ENCODE results near the gene SNCG.
"Not testable (repeated sequence)": the region's sequence is repeated elsewhere in the genome, so short reads cannot be mapped to it uniquely, and the experiment has no call there.

The SNCG gene

DNA sequence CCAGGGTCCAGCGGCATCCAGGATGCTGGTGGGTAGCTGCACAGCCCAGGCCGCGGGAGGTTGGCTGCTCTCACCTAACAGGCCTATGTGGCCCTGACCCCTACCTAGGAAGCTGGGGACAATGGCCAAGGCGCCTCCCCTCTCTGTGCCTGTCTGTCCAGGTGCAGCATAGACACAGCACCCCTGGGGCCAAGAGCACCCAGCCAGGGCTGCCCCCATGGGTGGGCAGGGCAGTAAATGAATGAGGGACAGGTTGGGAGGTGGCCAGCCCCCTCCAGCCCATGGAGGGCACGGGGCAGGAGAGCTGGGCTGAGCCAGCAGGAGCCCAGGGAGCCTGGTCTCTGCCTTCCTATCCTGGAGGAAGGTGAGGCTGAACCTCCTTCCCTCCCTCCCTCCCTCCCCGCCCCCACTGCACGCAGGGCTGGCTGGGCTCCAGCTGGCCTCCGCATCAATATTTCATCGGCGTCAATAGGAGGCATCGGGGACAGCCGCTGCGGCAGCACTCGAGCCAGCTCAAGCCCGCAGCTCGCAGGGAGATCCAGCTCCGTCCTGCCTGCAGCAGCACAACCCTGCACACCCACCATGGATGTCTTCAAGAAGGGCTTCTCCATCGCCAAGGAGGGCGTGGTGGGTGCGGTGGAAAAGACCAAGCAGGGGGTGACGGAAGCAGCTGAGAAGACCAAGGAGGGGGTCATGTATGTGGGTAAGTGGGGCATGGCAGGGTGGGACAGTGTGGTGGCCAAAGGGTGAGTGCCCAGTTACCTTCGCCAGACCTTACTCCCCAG, at the start of gene SNCG:
TSS of gene SNCG (plus strand) at position 484 of the 785 bp plus-strand sequence. CDS start at position 583, 99 bp downstream.
- no peak for DNase-seq (ENCODE audit: low read depth)

DNA sequence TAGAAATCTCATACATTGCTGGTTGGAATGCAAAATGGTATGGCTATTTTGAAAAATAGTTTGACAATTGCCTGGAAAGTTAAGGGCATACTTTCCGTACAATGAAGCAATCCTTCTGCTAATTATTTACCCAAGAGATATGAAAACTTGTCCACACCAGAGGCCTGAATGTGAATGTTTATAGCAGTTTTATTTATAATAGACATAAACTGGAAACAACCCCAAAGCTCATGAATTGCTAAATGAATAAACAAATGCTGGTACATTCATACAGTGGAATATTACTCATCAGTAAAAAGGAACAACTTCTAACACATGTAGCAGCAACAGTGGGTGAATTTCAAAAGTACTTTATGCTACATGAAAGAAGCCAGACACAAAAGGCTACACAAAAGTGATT, 43.7 kb upstream of the SNCG start:
- no peak for DNase-seq (ENCODE audit: low read depth)

DNA sequence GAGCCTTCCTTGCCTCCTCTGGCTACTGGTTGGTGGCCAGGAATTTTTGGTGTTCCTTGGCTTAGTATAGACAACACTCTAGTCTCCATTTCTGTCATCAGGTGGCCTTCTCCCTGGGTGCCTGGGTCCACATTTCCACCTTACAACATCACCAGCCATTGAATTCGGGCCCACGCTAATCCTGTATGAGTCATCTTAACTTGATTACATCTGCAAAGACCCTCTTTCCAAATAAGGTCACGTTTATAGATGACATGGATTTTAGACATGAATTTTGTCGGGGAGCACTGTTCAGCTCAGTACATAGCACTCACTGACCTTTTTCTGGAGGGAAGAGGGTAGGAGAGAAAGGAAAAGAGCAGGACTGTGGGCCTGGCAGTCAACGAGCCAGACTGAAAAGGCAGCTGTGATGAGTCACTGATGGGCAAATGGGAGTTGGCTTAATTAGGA, 40.4 kb upstream of the SNCG start:
- no peak for DNase-seq (ENCODE audit: low read depth)

DNA sequence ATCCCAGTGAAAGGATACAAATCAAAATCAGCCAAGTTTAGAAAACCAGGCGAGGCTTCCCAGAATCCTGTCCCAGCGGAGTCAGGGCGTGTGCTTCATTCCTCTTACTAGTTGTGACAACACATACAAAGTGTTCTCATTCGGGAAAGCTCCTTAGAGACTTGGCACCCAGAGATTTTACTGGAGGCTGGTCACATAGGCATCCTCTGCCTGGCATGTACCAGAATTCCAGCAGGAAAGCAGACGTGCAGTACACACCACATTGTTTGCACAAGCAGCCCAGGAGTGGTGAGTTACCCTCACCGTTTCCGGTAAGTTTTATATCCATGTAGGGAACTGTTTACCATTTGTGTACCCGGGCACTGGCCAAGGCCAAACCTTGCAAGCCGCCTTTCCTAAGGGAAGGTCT, 35.8 kb upstream of the SNCG start:
- DNase-seq (ENCODE audit: low read depth), result no peak

DNA sequence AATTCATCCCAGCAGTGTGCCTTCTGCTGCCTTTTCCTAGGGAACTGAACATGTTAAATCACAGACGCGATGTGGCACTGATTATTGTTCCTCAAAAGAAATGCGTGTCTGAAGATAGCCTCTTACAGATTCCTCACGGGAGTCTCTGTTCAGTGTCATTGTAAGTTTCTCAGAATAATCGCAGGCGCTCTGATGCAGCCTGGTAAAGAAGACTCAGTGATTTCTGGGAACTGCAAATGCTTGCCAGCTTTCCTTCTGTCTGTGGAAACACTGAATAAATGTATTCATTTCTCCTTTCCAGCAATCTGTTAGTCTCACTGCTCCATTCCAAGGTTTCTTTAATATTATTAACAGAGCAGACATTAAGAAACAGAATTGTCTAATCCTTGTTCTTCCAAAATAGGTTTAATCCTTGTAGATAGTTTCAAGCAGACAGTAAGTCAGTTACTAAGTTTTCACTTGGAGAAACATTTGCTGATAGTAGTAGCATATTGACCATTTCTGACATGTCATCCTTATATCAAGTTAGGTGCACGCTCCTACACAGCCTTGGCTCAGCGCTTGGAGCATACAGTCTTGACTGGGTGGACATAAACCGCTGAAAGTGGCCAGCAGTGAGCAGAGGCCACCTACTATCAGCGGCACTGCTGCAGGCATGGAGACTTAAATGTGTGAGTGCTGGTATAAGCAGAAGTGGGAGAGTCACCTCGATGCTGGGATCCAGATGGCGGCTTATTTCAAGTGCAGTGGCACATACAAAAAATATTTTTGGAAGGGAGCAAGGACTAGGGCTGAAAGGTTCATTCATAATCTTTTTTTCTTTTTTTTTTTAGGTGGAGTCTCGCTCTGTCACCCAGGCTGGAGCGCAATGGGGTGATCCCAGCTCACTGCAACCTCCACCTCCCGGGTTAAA, 28.7 kb upstream of the SNCG start:
- DNase-seq (ENCODE audit: low read depth), result no peak

DNA sequence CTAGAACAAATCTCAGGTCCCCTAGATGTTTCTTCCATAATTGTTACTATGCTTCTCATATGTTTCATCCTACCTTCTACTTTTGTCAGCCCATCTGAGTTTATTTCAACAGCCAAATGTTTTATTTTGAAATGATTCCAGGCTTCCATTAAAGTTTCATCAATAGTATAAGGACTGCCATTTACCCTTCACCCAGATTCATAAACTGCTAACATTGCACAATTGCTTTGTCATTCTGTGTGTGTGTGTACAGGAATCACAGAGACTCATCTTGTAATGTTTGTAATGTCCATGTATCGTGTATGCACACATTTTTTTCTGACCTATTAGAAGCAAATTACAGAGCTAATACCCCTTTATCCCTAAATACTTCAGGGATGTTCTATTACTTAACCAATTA, 26.5 kb upstream of the SNCG start:
- no peak for DNase-seq (ENCODE audit: low read depth)

DNA sequence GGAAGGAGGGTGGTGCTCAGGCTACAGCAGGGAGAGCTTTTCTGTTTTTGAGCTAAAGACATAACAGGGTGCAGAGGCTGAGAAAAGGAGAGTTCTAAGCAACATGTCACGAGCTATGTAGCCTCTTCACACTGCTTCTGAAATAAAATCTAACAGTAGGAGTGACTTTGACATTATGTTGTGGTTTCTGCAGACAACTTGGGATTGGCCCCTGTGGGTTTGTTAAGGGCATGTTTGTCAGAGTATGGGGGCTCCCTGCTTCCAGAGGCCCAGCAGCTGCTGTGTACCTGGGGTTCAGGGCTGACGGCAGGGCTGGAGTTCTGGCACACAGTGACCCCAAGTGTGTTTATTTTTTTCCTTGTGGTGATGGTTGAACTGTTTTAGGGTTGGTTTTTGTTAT, 25.7 kb upstream of the SNCG start:
- DNase-seq (ENCODE audit: low read depth), result no peak

DNA sequence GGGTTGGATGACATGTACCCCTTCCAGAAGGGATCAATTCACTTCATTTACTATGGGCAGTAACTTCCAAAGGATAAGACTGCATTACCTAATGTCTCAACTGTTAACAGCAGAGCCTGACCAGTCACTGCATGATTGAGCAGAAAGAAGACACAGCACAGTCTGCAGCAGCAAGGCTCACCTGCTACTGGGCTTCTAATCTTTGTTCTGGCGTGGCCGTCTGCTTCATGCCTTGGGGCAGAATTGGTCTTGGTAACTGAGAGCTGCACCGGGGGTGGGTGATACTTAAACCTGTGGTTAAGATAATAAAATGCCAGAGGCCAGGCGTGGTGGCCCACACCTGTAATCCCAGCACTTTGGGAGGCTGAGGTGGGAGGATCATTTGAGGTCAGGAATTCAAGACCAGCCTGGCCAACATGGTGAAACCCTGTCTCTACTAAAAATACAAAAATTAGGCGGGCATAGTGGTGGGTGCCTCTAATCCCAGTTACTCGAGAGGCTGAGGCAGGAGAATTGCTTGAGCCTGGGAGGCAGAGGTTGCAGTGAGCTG, 24.2 kb upstream of the SNCG start:
- DNase-seq (ENCODE audit: low read depth), result not testable (repeated sequence)

DNA sequence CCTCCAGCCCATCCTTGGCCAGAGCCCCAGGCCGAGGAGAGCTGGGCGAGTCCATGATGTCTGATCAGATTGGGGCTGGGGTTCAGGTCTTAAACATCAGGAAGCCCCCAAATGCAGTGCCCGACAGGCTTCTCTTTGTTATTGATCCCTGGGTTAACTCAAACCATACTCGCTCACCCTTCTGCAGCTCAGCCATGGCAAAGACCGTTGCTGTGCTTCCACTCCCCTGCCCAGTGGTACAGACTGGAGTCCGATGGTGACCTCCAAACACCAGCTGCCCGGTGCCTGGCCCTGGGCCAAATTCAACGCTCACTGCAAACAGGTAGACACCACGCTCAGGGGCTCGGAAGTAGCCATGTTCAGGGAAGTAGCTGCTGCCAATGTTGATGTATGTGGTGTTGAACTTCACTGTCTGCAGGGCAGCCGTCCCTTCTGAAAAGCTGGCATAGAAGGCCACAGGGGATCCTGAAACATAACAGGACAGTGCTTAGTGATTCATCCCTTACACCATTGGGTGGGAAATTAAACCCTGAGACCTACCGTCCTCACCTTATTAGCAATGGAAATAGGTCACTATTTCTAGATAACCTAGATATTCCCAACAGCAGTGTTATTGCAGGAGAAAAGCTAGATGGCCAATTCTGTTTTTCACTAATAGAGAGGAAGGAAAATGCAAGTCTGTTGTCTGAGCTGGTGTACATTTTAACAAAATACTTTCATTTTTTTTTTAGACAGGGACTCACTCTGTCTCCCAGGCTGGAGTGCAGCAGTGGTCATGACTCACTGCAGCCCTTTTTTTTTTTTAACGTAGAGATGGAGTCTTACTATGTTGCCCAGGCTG, 21.5 kb upstream of the SNCG start:
- no peak for DNase-seq (ENCODE audit: low read depth)

DNA sequence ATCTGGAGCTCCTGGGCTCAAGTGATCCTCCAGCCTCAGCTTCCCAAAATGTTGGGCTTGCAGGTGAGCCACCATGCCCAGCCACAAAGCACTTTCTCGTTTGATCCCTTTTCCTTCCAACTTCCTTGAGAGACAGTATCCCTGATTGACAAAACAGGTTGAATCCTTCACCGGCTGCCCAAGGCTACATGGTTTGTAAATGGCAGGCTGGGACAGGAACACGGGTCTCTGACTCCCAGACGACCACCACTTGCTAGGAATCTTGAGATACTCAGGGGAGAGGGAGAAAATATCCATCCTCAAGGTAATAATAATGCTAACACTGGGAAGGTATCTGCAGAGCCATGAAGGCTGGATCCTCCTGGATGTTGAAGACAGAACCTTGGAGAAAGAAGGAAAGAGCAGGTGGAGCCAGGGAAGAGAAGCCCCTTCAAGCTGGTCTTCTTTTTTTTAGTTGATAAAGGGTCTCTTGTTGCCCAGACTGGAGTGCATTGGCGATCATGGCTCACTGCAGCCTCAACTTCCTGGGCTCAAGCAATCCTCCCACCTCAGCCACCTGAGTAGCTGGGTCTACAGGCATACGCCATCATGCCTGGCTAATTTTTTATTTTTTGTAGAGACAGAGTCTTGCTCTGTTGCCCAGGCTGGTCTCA, 20.8 kb upstream of the SNCG start:
- DNase-seq (ENCODE audit: low read depth), result no peak

DNA sequence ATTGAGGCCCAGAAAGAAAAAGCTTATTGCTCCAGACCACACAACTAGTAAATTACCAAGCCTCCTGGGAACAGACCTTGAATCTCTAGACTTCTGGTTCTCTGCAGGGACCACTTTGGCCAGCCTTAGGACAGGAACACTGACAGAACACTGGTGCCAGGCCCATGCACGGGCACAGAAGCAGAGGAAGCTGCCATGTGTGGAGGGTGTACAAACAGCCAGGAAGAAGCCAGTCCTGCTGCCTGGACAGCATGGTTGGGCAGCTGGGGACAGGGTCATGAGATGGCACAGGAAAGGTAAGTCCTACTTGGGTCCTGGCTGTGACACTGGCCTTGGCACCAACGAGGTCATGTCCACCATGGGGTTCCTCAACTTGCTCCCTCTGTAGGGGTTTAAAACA, 20.1 kb upstream of the SNCG start:
- DNase-seq (ENCODE audit: low read depth), result no peak

DNA sequence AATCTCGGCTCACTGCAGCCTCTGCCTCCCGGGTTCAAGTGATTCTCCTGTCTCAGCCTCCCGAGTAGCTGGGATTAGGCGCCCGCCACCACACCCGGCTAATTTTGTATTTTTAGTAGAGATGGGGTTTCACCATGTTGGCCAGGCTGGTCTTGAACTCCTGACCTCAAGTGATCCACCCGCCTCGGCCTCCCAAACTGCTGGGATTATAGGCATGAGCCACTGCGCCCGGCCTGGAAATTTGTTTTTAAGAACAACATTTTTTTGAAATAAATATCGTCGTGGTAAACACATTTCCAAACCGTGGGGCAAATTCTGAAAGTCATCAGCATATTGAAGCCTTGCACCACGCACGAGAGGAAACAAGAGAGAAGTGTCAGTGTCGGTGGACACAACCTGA, 18.3 kb upstream of the SNCG start:
- DNase-seq (ENCODE audit: low read depth), result not testable (repeated sequence)

DNA sequence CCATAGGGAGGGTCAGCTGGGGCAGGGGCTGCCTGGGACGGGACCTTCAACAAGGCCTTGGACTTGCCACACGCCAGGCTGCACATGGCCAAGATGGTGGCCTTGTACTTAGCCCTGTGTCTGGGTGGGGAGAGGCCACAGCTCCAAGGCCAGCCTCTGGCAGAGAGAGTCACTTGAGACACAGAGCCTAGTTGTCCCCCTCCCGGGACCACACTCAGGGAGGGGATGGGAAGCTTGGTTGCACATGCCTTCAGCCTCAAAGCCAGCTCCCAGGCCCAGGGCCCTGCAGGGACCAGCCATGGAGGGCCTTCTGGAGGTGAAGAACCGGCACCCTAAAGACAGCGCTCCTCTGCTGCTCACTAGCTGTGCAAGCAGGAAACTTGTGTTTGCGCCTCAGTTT, 17.7 kb upstream of the SNCG start:
- DNase-seq (ENCODE audit: low read depth), result no peak

DNA sequence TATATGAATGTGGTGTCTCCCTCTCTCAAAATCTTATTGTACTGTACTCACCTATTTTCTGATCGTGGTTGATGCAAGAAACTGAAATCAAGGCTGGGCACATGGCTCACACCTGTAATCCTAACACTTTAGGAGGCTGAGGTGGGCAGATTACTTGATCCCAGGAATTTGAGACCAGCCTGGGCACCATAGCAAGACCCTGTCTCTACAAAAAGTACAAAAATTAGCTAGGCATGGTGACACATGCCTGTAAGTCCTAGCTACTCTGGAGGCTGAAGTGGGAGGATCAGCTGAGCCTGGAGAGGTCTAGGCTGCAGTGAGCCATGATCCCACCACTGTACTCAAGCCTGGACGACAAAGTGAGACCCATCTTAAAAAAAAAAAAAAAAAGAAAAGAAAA, 17.0 kb upstream of the SNCG start:
- DNase-seq (ENCODE audit: low read depth), result no peak

DNA sequence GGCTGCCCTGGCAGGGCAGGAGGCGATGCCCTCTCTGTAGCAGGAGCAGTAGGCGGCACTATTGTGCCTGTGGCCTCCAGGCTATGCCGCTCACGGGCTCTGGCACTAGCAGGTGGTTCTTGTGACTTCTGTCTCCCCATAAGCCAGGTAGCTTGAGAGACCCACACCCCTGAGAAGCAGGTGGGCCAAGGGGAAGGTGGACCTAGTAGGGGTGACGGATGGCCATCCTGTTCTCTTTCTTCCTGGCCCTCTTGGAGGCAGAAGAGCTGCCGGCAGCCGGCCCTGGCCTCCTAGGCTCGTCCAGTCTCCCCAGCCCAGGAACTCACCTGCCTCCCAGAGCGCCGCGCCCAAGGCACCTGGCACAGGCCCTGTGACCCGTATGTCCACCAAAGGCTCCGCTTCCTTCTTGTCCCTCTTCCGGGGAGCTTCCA, 16.4 kb upstream of the SNCG start:
- DNase-seq (ENCODE audit: low read depth), result no peak

DNA sequence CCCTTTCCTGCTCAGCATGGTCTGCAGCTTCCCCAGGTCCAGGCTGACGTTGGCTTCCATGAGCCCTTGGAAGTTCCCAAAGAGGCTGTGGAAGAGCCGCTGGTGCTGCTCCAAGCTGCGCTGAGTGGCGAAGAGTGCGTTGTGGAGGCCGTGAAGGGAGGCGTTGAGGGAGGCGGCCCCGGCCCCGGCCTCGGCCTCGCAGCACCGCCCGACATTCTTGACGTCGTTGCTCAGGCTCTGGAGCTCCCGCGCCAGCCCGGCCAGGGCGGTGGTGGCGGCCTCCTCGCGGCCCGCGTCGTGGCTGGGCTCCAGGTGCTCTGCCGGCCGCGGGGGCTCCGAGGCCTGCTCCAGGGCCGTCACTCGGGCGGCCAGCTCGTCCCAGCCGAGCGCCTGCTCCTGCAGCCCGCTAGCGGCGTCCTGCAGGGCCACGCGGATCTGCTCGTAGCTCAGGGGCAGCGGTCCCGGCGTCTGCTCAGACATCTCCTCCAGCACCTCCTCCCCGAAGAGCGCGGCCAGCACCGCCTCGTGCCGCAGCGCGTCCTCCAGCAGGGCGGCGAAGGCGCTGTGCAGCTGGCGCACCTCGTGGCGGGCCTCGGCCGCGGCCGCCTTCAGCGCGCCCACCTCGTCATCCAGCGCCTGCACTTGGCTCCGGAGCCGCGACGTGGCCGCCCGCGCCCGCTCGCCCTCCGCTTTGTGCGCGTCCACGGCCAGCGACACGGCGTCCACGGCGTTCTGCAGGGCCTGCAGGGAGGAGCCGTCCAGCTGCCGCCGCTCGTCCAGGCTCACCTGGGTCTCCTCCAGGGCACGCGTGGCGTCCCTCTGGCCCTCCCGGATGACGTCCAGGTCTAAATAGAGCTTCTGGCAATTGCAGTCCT, 15.7 kb upstream of the SNCG start:
- no peak for DNase-seq (ENCODE audit: low read depth)

DNA sequence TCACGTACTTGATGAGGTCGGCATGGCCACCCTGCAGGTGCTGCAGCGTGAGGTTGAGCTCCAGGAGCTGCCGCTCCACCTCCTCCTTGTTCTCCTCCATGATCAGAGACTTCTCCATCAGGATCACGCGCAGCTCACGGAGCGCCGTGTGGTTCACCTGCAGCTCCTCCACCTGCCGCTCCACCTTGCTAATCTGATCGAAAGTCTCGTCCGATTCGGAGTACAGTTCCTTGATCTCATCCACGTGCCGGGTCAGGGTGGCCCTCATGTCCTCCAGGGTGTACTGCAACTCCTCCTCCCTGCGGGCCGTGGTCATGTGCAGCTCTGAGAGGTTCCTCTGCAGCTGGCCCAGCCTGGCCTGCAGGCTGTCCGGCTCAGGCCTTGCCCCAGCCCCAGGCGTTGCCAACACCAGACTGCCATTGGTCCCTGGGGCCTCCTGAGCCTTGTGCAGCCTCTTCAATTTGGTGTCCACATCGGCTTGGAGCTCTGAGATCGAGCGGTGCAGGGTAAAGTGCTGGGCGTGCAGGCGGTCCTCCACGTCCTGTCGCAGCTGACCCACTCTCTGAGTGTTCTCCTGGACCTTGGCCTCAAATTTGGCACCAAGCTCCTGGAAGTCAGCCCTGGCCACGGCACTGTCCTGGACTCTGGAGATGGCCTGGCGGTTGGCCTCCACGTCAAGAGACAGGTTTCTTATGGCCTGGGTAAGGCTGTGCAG, 14.9 kb upstream of the SNCG start:
- DNase-seq (ENCODE audit: low read depth), result no peak

DNA sequence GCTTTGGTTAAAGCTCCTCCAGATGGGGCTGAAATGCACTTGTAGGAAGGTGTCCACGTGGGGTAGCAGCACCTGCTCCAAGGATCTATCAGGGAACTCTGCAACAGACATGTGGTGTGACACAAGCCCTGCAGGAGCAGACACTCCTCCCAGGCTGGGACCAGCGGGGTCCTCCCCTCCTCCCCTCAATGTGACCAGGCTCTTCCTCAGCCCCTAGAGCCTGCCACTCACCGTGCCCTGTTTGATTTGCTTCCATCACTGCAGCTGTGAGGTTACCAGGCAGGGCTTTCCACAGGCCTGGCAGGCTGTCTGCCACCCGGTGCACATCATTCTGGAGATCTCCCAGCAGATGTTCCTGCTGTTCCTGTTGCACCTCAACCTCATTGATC, 14.4 kb upstream of the SNCG start:
- no peak for DNase-seq (ENCODE audit: low read depth)

DNA sequence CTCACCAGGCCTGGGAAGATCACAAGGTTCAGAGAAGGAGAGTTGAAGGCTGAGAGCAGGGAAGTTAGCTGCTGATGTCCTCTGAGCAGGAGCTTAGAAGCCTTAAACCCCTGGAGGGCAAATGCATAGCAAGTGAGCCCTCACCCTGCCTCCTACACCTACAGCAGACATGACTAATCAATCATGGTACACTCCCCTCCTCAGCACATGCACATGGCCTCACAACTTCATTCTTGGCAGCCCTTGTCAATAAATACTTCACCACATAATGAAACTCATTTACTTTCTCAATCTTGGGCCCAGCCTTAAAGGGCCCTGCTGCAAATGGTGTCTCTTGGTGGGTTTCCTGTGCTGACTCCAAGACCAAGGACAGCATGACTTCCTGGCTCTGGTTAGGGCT, 13.9 kb upstream of the SNCG start:
- no peak for DNase-seq (ENCODE audit: low read depth)

DNA sequence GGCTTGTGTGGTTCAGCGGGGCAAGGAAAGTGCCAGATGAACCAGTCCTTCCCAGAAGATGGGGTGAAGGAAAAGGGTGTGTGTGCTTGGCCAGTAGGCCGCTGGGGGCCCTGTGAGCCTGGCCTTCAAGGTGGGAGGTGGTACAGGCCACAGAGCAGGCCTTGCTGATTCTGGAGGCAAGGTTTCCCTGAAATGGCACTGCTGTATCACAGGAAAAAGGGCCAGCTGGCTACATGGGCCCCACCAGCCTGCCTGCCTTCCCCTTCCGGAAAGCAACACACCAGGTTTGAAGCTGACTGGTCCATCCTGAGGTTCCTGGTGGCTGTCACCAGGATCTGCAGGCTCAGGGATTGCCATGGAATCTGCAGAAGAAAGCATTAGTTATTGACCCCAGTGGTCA, 13.5 kb upstream of the SNCG start:
- DNase-seq (ENCODE audit: low read depth), result no peak

Data from CMK (cell line).